ENCODE results near the gene SETD7.

Gene SETD7

DNA sequence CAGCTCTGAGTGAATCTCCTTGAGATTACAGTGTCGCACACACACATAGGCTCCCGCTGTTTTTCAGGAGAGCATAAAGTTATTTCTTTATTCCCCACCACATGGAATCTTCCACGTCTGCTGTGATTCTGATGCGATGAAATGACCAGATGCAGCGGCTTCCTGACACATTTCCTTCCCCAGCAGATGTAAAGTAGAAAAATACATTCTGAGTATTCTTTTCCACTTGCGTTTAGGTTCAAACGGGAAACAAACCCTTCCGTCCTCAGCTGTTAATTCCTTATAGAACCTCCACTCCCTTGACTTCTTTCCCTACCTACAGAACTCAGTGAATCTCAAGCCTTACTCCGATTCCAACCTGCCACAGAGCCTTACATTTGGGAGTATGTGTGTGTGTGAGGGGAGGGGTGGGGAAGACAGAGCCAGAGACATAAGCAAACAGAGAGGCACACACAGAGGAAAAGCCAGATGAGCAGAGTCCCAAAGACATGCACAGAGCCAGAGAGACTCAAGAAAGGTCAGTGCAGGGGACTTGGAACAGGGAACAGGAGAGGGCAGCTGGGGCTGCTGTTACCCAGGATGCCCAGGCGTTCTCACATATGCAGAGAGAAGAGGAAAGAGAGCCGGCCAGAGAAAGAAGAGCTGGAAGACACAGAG, 47.3 kb downstream of the SETD7 start:
- H3K9ac ChIP-seq (ENCODE audit: low read length) = no peak overlapping the region
- H3K4me1 ChIP-seq (ENCODE audit: control insufficient read depth, insufficient read depth, low read length) = peaks cover 8% of the 10 kb centered on the region; the same call in 1 of the 2 replicates
- H3K36me3 ChIP-seq (ENCODE audit: control insufficient read depth, insufficient read depth, low read length) = peaks cover 16% of the 10 kb centered on the region; the same call in 1 of the 2 replicates
- H3K9me3 ChIP-seq (ENCODE audit: control insufficient read depth, insufficient read depth, low read depth, low read length) = no peaks in the 10 kb centered on the region
- no peaks in the 10 kb centered on the region for H3K27me3 ChIP-seq (ENCODE audit: control insufficient read depth, insufficient read depth, low read length)
- H3K4me3 ChIP-seq (ENCODE audit: low read depth, low read length) = no peak overlapping the region
- H3K27ac ChIP-seq (ENCODE audit: low read depth, low read length) = no peak overlapping the region

GRCh38 chr4:139506774-139507173, 49.2 kb downstream of the SETD7 start:
- Histone ChIP-seq H3K9ac (ENCODE audit: low read length) (no peak overlapping the region), H3K27ac (ENCODE audit: low read depth, low read length) (no peak overlapping the region), H3K27me3 (ENCODE audit: control insufficient read depth, insufficient read depth, low read length) (no peaks in the 10 kb centered on the region), H3K36me3 (ENCODE audit: control insufficient read depth, insufficient read depth, low read length) (peaks cover 9% of the 10 kb centered on the region; the same call in 1 of the 2 replicates), H3K4me3 (ENCODE audit: low read depth, low read length) (no peak overlapping the region), H3K4me1 (ENCODE audit: control insufficient read depth, insufficient read depth, low read length) (peaks cover 11% of the 10 kb centered on the region; the same call in 1 of the 2 replicates), H3K9me3 (ENCODE audit: control insufficient read depth, insufficient read depth, low read depth, low read length) (no peaks in the 10 kb centered on the region)

DNA sequence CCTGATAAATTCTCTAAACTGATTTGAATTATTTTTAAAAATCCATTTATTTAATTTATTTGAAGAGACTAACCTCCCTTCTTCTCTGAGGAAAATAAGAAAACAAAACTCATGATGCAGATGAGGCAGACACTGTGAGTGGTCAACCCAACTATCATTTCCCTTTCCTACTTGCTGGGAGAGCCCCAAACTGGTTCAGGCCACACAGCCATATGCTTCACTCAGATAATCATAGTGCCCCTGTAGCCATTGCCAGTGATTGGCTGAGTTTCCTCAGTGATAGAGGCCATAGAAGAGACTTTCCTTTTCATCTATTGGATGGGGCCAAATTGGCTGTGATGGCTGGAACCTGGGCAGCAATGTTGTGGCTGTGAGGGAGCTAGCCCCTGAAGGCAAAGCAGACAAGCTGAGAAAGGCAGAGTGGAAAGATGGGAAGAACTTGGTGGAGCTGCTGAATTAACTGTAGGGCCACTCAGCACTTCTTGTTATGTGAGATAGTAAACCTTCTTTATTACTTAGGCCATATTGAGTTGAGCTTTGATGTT, 52.3 kb downstream of the SETD7 start:
- H3K4me1 ChIP-seq (ENCODE audit: control insufficient read depth, insufficient read depth, low read length) = peaks cover 9% of the 10 kb centered on the region; the same call in 1 of the 2 replicates
- no peak overlapping the region for H3K27ac ChIP-seq (ENCODE audit: low read depth, low read length)
- no peak overlapping the region for H3K9ac ChIP-seq (ENCODE audit: low read length)
- peaks cover 2% of the 10 kb centered on the region; the same call in 1 of the 2 replicates for H3K36me3 ChIP-seq (ENCODE audit: control insufficient read depth, insufficient read depth, low read length)
- no peaks in the 10 kb centered on the region for H3K27me3 ChIP-seq (ENCODE audit: control insufficient read depth, insufficient read depth, low read length)
- no peaks in the 10 kb centered on the region for H3K9me3 ChIP-seq (ENCODE audit: control insufficient read depth, insufficient read depth, low read depth, low read length)
- H3K4me3 ChIP-seq (ENCODE audit: low read depth, low read length) = no peak overlapping the region

DNA sequence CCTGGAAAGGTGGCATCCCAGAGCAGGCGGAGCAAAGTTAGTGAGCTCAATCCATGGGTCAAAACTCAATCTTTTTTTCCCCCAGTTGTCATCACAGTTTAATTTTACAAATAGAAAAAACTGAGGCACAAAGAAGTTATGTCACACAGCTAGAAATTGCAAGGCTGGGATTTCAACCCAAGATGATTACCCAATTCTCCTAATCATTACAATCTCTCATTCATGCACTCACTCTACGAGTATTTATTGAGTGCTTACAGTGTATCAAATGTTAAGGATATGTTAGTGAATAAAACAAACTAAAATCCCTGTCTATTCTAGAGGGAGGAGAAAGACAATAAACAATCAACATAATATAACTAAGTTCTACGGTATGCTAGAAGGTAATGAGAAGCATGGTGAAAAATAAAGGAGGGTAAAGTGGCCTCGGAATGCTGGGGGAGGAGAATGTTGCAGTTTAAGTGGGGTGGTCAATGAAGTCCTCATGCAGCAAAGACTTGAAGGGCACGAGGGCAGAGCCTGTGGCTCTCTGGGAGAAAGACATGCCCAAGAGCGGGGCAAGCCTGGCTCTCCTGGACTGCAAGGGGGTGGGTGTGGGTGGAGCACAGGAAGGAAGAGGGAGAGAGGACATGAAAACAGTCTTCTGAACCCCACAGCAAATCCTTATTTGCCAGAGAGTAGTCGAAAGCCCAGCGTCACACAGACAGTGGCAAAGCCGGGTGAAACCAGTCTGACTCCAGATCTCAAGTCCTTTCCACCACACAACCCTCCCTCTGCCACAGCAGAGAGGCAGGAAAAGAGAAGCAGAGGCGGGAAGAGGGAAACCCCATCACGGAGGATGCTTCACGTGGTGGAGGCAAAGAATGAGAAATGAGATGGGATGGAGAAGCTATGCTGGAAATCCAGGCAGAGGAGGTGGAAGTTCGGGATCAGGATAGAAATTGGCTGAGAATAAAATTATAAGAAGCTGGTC, 53.8 kb downstream of the SETD7 start:
- no peak overlapping the region for H3K9ac ChIP-seq (ENCODE audit: low read length)

GRCh38 chr4:139501527-139501926, 54.5 kb downstream of the SETD7 start:
- Histone ChIP-seq H3K9me3 (ENCODE audit: control insufficient read depth, insufficient read depth, low read depth, low read length) (no peaks in the 10 kb centered on the region), H3K4me1 (ENCODE audit: control insufficient read depth, insufficient read depth, low read length) (peaks cover 9% of the 10 kb centered on the region; the same call in 1 of the 2 replicates), H3K36me3 (ENCODE audit: control insufficient read depth, insufficient read depth, low read length) (no peaks in the 10 kb centered on the region), H3K27me3 (ENCODE audit: control insufficient read depth, insufficient read depth, low read length) (no peaks in the 10 kb centered on the region), H3K4me3 (ENCODE audit: low read depth, low read length) (no peak overlapping the region), H3K9ac (ENCODE audit: low read length) (no peak overlapping the region), H3K27ac (ENCODE audit: low read depth, low read length) (no peak overlapping the region)

More for the DNA sequence above, 53.8 kb downstream of the SETD7 start:
- Histone ChIP-seq H3K27ac (ENCODE audit: low read depth, low read length) (no peak overlapping the region), H3K27me3 (ENCODE audit: control insufficient read depth, insufficient read depth, low read length) (no peaks in the 10 kb centered on the region), H3K4me1 (ENCODE audit: control insufficient read depth, insufficient read depth, low read length) (peaks cover 9% of the 10 kb centered on the region; the same call in 1 of the 2 replicates), H3K4me3 (ENCODE audit: low read depth, low read length) (no peak overlapping the region), H3K9me3 (ENCODE audit: control insufficient read depth, insufficient read depth, low read depth, low read length) (no peaks in the 10 kb centered on the region), H3K36me3 (ENCODE audit: control insufficient read depth, insufficient read depth, low read length) (0 out of 2 replicates have a peak, but pooled peaks cover 2% of the 10 kb centered on the region)

DNA sequence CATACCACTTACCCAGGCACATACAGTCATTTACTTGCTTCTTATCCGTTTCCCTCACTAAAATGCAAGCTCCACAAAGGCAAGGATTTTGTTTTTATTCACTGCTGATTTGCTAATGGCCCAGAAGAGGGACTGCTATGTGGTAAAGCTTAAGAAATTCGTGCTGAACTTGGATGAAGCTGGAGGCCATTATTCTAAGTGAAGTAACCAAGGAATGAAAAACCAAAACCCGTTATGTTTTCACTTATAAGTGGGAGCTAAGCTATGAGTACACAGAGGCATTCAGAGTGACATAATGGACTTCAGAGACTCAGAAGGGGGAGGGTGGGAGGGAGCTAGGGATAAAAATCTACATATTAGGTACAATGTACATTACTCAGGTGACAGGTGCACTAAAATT, 54.9 kb downstream of the SETD7 start:
- no peak overlapping the region for H3K27ac ChIP-seq (ENCODE audit: low read depth, low read length)

GRCh38 chr4:139499186-139499585, 56.8 kb downstream of the SETD7 start:
- Histone ChIP-seq H3K4me3 (ENCODE audit: low read depth, low read length) (no peak overlapping the region), H3K9ac (ENCODE audit: low read length) (no peak overlapping the region), H3K27me3 (ENCODE audit: control insufficient read depth, insufficient read depth, low read length) (no peaks in the 10 kb centered on the region), H3K27ac (ENCODE audit: low read depth, low read length) (no peak overlapping the region), H3K36me3 (ENCODE audit: control insufficient read depth, insufficient read depth, low read length) (no peaks in the 10 kb centered on the region), H3K9me3 (ENCODE audit: control insufficient read depth, insufficient read depth, low read depth, low read length) (no peaks in the 10 kb centered on the region), H3K4me1 (ENCODE audit: control insufficient read depth, insufficient read depth, low read length) (peaks cover 9% of the 10 kb centered on the region; the same call in 1 of the 2 replicates)

More for the DNA sequence above, 54.9 kb downstream of the SETD7 start:
- H3K36me3 ChIP-seq (ENCODE audit: control insufficient read depth, insufficient read depth, low read length) = no peaks in the 10 kb centered on the region
- no peaks in the 10 kb centered on the region for H3K27me3 ChIP-seq (ENCODE audit: control insufficient read depth, insufficient read depth, low read length)
- no peaks in the 10 kb centered on the region for H3K9me3 ChIP-seq (ENCODE audit: control insufficient read depth, insufficient read depth, low read depth, low read length)
- H3K4me1 ChIP-seq (ENCODE audit: control insufficient read depth, insufficient read depth, low read length) = peaks cover 9% of the 10 kb centered on the region; the same call in 1 of the 2 replicates
- H3K9ac ChIP-seq (ENCODE audit: low read length) = no peak overlapping the region
- H3K4me3 ChIP-seq (ENCODE audit: low read depth, low read length) = no peak overlapping the region

GRCh38 chr4:139493176-139493575, 62.8 kb downstream of the SETD7 start:
- H3K36me3 ChIP-seq (ENCODE audit: control insufficient read depth, insufficient read depth, low read length) = no peaks in the 10 kb centered on the region
- H3K4me3 ChIP-seq (ENCODE audit: low read depth, low read length) = no peak overlapping the region
- H3K9me3 ChIP-seq (ENCODE audit: control insufficient read depth, insufficient read depth, low read depth, low read length) = no peaks in the 10 kb centered on the region; the same call in 1 of the 2 replicates
- no peaks in the 10 kb centered on the region for H3K27me3 ChIP-seq (ENCODE audit: control insufficient read depth, insufficient read depth, low read length)
- 0 out of 2 replicates have a peak, but pooled peaks cover 5% of the 10 kb centered on the region for H3K4me1 ChIP-seq (ENCODE audit: control insufficient read depth, insufficient read depth, low read length)
- no peak overlapping the region for H3K27ac ChIP-seq (ENCODE audit: low read depth, low read length)
- no peak overlapping the region for H3K9ac ChIP-seq (ENCODE audit: low read length)

- Histone ChIP-seq H3K9me3 (ENCODE audit: control insufficient read depth, insufficient read depth, low read depth, low read length) (no peaks in the 10 kb centered on the region; the same call in 1 of the 2 replicates), H3K4me3 (ENCODE audit: low read depth, low read length) (no peak overlapping the region), H3K27ac (ENCODE audit: low read depth, low read length) (no peak overlapping the region), H3K4me1 (ENCODE audit: control insufficient read depth, insufficient read depth, low read length) (0 out of 2 replicates have a peak, but pooled peaks cover 5% of the 10 kb centered on the region), H3K27me3 (ENCODE audit: control insufficient read depth, insufficient read depth, low read length) (no peaks in the 10 kb centered on the region), H3K36me3 (ENCODE audit: control insufficient read depth, insufficient read depth, low read length) (no peaks in the 10 kb centered on the region), H3K9ac (ENCODE audit: low read length) (no peak overlapping the region)
Observed at GRCh38 chr4:139492429-139492828, 63.6 kb downstream of the SETD7 start.

DNA sequence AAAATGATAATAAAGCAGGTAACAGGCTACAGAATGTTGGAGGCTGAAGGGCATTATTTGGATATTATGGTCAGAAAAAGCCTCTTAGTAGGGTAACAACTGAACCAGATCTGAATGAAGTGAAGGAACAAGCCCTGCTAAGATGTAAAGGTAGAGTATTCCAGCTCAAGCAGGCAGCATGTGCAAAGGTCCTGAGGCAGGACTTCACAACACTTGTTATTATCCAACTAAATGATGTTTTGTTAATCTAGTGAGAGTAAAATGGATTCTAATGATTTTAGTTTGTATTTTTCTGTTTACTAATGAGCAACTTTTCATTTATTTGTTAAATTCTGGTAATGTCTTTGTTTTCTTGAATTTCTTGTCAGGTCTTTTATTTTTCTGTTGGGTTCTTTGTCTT, 66.4 kb downstream of the SETD7 start:
- H3K4me1 ChIP-seq (ENCODE audit: control insufficient read depth, insufficient read depth, low read length) = 0 out of 2 replicates have a peak, but pooled peaks cover 5% of the 10 kb centered on the region
- no peaks in the 10 kb centered on the region; the same call in 1 of the 2 replicates for H3K9me3 ChIP-seq (ENCODE audit: control insufficient read depth, insufficient read depth, low read depth, low read length)
- H3K27me3 ChIP-seq (ENCODE audit: control insufficient read depth, insufficient read depth, low read length) = no peaks in the 10 kb centered on the region
- no peaks in the 10 kb centered on the region for H3K36me3 ChIP-seq (ENCODE audit: control insufficient read depth, insufficient read depth, low read length)
- H3K27ac ChIP-seq (ENCODE audit: low read depth, low read length) = no peak overlapping the region
- no peak overlapping the region for H3K9ac ChIP-seq (ENCODE audit: low read length)
- no peak overlapping the region for H3K4me3 ChIP-seq (ENCODE audit: low read depth, low read length)

Measured in HUES6 (cell line).